ENCODE measurements around the gene ZNF93. TPM values are rescaled to one million over a fixed set of nuclear protein-coding genes. Genes with fewer than 3 reads are reported as not detected.
"Not testable (repeated sequence)": the region's sequence is repeated elsewhere in the genome, so short reads cannot be mapped to it uniquely, and the experiment has no call there.

The ZNF93 gene
- total and polyA plus RNA-seq, 2 of the 4 experiments (the other 2 are of a cell fraction): 3.7 to 10.6 TPM

DNA sequence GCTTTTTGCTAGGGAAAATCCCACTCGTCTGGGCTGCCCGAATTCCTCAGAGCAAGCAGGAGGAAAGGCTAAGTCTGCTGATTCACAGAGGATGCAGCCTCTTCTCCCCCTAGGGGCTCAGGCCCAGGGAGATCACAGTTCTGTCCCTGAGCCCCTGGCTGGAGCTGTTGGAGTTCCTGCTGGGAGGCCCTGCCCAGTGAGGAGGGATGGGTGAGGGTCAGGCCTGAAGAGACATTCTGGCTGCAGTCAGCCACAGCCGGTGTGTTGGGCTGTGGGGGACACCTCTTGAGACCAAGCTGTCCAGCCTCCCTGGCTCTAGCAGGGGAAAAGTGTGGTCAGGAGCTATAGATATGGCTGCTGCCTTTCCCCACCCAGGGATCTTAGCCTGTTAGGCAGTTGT is 65.4 kb downstream of the ZNF93 start:
- H4K8ac ChIP-seq (ENCODE audit: low read depth in 2 of 2, low read length in 2 of 2); H4K5ac ChIP-seq (ENCODE audit: low read depth, low read length); H2BK5ac ChIP-seq (ENCODE audit: low read depth, low read length, poor library complexity, severe bottlenecking); H3K4me2 ChIP-seq (ENCODE audit: low read depth, low read length); H3K27me3 ChIP-seq (ENCODE audit: control insufficient read depth, insufficient read depth, low read length); H2BK20ac ChIP-seq (ENCODE audit: low read depth, low read length); CTCF ChIA-PET; dilution Hi-C loops (cut with HindIII; ENCODE audit: low sequenced_read_pairs, unreplicated experiment); H4K20me1 ChIP-seq (ENCODE audit: insufficient read depth, low read length); H3K14ac ChIP-seq (replicated peaks; ENCODE audit: low read depth, low read length); intact Hi-C loops (cut with micrococcal nuclease); H3K9me3 ChIP-seq (ENCODE audit: control insufficient read depth, insufficient read depth, low read length); H2BK120ac ChIP-seq (ENCODE audit: low read depth, low read length); H3K23ac ChIP-seq (ENCODE audit: low read depth, low read length); H3K4me1 ChIP-seq (ENCODE audit: control insufficient read depth, insufficient read depth, low read length); H3K27ac ChIP-seq (ENCODE audit: insufficient read depth, low read length); H2AFZ ChIP-seq (replicated peaks; ENCODE audit: low read length, poor library complexity); H3K4ac ChIP-seq (ENCODE audit: low read depth, low read length); H3K18ac ChIP-seq (ENCODE audit: low read depth, low read length); DNase-seq; H3K9ac ChIP-seq (ENCODE audit: low read depth, low read length); H3K4me3 ChIP-seq (ENCODE audit: insufficient read depth, low read depth, low read length); H3K36me3 ChIP-seq (ENCODE audit: control insufficient read depth, insufficient read depth, low read length); H4K91ac ChIP-seq (ENCODE audit: insufficient read depth, low read depth, low read length); H2AK9ac ChIP-seq (replicated peaks; ENCODE audit: low read depth, low read length, poor library complexity); POLR2A ChIA-PET (ENCODE audit: unreplicated experiment); H3K79me1 ChIP-seq (ENCODE audit: low read depth in 1 of 2, low read length in 2 of 2); ATAC-seq (ENCODE audit: low read depth); H3K9me1 ChIP-seq (ENCODE audit: insufficient read depth, low read length); H2BK15ac ChIP-seq (ENCODE audit: low read depth, low read length); BruUV-seq (replicated peaks); H3K56ac ChIP-seq (ENCODE audit: extremely low read depth, insufficient read depth, low read length); H2AK5ac ChIP-seq (ENCODE audit: low read depth, low read length): not testable (repeated sequence)
- in situ Hi-C loops (cut with MboI; ENCODE audit: low sequenced_read_pairs): loop anchor here (25.0 kb wide), 1 partner anchor 429 kb away; the partner anchor contains the start of genes CILP2 and YJEFN3
- no CpG with 5 or more reads among the region's 3 CpGs for WGBS, 2 experiments (ENCODE audit: extremely low coverage in 2 of 2, insufficient read length in 1 of 2)
